Right kidney (tissue), 1 donor: Measurements from ENCODE around the gene ZMYND19.
"Not testable (repeated sequence)": the region's sequence is repeated elsewhere in the genome, so short reads cannot be mapped to it uniquely, and the experiment has no call there.

ENCODE experiments used
- DNase-seq: peaks from one replicate; pipeline ENCODE4 v3.0.0-alpha.2; 2016

ZMYND19 gene

DNA sequence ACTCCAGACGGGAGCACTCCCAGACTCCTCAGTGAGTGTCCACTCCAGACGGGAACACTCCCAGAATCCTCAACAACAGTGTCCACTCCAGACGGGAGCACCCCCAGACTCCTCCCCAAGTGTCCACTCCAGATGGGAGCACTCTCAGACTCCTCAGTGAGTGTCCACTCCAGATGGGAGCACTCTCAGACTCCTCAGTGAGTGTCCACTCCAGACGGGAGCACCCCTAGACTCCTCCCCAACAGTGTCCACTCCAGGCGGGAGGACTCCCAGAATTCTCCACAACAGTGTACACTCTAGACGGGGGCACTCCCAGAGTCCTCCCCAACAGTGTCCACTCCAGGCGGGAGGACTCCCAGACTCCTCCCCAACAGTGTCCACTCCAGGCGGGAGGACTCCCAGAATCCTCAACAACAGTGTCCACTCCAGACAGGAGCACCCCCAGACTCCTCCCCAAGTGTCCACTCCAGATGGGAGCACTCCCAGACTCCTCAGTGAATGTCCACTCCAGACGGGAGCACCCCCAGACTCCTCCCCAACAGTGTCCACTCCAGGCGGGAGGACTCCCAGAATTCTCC, 57.3 kb downstream of the ZMYND19 start:
- DNase-seq, result not testable (repeated sequence)
